NCI-H1092 treated with DMSO at 0.1 percent for 48 hours (cell line): ENCODE data around the gene BLVRB.
A peak's percentile ranks its signal among the peaks of the same experiment; 100 is the strongest.
"Not testable (repeated sequence)": the region's sequence is repeated elsewhere in the genome, so short reads cannot be mapped to it uniquely, and the experiment has no call there.

Experiments used
- DNase-seq: peaks from one replicate; lab custom pipeline; 2025; lab: John Stamatoyannopoulos, UW

BLVRB gene

DNA sequence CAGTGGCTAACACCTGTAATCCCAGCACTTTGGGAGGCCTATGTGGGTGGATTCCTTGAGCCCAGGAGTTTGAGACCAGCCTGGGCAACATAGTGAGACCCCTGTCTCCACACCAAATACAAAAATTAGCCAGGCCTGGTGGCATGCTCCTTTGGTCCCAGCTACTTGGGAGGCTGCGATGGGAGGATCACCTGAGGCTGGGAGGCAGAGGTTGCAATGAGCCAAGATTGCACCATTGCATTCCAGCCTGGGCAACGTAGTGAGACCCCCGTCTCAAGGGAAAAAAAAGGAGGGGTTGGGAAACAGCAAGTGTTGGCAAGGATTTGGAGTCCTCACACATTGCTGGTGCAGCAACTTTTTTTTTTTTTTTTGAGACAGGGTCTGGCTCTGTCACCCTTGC, 20.5 kb upstream of the BLVRB start:
- no peak for DNase-seq

DNA sequence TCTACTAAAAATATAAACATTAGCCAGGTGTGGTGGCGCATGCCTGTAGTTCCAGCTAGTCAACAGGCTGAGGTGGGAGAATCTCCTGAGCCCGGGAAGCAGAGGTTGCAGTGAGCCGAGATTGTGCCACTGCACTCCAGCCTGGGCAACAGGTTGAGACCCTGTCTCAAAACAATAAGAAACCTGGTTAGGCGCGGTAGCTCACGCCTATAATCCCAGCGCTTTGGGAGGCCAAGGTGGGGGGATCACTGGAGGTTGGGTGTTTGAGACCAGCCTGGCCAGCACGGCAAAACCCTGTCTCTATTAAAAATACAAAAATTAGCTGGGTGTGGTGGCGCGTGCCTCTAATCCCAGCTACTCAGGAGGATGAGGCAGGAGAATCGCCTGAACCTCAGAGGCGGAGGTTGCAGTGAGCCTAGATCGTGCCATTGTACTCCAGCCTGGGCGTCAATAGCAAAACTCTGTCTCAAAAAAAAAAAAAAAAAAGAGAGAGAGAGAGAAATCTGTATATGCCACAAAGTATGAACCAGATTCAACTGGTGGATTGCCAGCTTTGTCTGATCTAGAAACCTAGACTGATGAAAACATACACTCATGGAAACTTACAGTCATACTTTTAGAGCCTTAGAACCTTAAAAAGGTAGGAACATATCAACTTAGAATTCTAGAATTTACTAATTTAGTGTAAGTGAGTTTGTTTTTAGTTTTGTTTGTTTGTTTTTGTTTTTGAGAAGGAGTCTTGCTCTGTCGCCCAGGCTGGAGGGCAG, 10.5 kb upstream of the BLVRB start:
- DNase-seq = not testable (repeated sequence)

DNA sequence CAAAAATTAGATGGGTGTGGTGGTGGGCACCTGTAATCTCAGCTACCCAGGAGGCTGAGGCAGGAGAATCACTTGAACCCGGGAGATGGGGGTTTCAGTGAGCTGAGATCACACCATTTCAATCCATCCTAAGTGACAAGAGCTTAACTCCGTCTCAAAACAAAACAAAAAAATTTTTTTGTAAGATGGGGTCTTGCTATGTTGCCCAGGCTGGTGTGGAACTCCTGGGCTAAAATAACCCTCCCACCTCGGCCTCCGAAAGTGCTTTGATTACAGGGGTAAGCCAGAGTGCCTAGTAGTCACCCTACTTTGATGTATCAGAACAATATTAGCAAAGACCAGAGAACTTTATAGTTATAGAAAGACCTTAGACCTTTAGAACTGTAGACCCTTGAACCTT, 9.2 kb upstream of the BLVRB start:
- no peak for DNase-seq

DNA sequence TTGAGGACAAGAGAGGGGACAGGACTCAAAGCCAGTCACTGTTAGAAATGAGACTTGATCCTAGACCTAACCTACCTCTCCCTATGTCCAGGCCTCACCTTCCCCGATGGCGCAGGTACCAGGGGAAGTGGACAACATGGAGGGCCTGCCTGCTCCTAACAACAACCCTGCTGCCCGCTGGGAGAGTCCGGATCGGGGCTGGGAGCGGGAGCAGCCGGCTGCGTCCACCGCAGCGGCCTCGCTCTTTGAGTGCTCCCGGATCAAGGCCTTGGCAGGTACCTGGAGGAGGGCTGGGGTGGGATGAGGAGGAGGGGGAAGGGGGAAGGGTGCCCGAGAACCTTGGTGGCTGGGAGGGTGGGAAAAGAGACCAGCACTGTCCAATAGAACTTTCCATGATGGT, 7.0 kb upstream of the BLVRB start:
- no peak for DNase-seq

DNA sequence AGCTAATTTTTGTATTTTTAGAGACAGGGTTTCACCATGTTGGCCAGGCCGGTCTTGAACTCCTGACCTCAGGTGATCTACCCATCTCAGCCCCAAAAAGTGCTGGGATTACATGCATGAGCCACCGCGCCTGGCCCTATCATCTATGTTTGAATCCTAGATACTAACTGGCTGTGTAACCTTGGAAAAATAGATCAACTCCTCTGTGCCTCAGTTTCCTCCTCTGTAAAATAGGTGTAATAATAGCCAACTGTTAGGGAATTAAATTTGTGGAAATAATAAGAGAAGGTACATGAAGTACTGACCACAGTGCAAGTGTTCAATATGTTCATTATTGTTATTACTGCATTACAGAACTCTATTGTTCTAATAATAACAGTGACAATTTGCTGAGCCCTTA, 5.6 kb upstream of the BLVRB start:
- no peak for DNase-seq

DNA sequence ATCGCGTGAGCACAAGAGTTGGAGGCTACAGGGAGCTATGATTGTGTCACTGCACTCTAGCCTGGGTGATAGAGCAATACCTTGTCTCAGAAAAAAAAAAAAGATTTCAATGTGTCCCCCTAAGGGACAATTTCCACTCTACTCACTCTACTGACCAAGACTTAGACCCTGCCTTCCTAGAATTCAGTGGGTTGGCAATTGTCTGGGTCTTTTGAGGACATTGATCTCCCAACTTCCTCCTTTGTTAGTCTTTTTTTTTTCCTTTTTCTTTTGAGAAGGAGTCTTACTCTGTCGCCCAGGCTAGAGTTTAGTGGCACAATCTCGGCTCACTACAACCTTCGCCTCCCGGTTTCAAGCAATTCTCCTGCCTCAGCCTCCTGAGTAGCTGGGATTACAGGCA, 3.5 kb upstream of the BLVRB start:
- no peak for DNase-seq

DNA sequence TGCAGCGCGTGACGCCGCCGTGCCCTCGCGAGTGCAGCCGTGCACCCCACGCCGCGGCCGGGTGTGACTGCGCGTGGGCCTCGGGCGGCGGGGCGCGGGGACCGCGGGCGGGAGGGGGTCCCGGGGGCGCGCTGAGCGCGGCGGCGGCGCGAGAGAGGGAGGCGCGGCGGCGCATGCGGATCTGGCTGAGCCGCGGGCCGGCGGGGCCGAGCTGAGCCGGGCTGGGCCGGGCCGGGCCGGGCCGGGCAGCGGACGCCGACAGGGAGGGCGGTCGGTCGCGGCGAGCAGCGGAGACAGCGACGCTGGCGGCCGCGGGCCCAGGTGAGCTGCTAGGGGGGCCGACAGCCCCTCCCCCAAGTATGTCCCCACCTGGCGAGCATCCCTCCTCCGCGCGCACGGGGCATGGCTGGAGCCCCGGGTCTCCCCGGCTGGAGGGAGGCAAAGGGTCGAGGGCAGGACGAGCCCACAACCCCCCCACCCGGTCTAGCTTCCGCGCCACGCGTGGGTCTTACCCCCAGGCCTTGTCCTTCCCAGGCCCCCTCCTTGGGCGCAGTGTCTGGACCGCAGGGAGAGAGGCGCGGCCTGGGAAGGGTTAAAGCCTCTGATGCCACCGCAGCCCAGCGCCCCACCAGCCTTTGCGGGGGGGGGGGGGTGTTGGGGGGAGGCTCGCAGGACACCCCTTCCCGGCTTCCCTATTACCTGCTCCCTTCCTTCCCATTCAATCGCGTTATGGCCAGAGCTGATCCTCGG, 1.6 kb upstream of the BLVRB start, which contains the start of gene SPTBN4:
Gene SPTBN4 (plus strand): TSS at position 17 of the 750 bp plus-strand sequence. CDS start 5,621 bp downstream, outside the sequence.
- DNase-seq = no peak

DNA sequence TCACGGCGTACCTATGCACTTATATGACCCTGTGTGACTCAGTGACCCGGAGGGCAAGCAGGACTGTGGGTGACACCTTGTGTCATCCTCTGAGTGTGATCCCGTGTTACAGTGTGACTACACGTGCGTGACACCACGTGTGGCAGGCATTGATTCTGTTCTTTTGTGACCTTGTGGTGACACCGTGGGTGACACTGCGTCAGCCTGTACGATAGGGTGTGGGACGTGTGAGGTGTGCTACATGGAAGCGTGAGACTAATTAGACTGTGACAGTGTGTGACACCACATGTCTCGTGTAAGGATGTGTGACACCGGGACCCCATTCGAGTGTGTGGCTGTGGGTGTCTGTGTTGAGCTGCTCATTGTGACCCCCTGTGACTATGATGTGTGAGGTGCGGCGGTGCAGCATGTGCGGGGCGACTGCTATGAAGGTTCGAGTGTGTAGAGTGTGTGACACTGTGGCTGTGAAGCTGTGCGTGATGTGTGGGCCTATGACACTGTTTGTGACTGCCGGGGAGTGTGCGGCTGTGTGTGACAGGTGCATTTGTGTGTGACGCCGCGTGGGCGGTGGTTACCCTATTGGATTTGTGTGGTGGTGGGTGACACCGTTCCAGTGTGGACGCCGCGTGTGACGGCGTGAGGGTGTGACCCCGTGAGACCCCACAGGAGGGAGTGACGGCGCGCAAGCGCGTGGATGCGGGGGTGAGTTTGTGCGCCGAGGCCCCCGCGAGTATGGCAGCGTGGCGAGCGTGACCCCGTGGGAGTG, 857 bp upstream of the BLVRB start:
- no peak for DNase-seq

DNA sequence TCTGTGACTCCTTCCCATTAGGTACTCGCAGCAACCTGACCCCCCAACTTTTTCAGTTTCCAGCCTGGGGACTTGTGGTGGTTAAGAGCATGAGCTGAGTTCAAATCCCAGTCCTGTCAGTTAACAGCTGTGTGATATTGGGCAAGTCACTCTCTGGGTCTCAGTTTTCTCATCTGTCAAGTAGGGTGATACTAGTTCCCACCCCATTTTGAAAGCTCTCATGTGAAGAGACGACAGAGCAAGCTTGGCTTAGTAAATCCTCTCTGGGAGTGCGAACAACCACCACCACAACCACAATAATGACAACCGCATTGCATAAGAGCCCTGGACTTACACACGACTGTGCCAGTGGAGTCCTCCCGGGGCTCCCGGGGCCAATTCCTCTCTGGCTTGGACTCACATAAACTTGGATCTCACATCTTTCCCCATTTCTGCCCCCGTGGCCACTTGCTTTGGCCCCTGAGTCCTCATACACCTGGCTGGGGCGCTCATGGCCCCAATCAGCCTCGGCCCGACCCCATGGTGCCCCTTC, 454 bp downstream of the BLVRB start:
- DNase-seq = no peak

DNA sequence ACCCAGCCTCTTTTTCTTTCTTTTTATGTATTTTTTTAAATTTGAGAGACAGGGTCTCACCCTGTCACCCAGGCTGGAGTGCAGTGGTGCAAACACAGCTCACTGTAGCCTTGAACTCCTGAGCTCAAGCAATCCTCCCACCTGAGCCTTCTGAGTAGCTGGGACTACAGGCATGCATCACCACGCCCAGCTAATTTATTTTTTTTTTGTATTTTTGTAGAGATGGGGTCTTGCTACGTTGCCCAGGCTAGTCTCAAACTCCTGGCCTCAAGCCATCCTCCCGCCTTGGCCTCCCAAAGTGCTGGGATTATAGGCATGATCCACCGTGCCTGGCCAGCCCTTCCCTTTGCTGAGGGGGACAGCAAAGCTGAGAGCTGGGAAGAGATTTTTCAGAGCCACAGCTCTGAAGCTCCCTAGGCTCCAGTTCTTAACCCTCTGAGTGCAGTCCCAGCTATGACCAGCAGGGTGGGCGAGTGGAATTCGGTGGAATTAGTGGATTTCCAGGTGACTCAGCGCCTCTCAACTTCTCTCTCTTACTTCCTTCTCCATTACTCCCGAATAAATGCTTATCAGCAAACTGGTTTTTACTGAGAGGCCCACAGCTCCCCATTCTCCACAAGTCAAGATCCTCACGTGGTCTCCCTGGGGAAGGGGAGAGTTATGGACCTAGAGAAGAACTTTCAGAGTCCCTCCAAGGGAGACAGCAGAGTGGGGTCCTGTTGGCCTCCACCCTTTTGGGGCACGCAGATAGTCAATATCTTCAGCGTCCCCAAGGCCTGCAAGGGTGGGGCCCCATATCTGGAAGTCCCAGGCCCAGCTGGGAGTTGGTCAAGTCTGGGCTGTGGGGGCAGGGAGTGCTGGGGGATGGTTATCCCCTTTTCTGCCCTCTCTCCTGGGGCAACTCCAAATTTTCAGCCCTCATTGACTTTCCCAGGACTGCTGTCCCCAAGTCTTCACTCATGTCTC, 1.2 kb downstream of the BLVRB start:
- peak; percentile 29 for DNase-seq

DNA sequence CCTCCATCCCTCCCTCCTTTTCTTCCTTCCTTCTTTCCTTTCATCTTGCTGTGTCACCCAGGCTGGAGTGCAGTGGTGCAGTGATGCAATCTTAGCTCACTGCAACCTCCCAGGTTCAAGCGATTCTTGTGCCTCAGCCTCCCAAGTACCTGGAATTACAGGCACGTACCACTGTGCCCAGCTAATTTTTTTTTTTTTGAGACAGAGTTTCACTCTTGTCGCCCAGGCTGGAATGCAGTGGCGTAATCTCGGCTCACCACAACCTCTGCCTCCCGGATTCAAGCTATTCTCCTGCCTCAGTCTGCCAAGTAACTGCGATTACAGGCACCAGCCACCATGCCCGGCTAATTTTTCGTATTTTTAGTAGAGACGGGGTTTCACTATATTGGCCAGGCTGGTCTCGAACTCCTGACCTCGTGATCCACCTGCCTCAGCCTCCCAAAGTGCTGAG, 1.9 kb downstream of the BLVRB start:
- not testable (repeated sequence) for DNase-seq

DNA sequence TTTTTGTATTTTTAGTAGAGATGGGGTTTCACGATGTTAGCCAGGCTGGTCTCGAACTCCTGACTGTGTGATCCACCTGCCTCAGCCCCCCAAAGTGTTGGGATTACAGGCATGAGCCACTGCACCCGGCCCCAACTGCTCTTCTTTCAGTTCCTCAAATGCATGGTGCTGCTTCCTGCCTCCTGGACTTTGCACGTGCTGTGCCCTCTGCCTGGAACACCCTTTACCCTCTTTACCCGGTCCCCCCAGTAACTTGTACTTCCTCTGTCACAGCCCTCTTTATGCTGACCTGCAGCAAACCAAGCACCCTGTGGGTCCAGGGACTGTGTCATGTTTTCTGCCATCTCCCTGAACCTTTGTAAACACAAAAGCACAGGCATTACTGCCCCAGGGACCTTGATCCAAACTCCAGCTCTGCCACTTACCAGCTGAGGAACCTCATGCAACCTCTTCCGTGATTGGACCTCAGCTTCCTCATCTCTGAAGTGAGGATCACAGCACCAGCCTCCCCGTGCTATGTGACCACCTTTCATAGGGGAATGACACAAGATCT, 3.8 kb downstream of the BLVRB start:
- DNase-seq = no peak

DNA sequence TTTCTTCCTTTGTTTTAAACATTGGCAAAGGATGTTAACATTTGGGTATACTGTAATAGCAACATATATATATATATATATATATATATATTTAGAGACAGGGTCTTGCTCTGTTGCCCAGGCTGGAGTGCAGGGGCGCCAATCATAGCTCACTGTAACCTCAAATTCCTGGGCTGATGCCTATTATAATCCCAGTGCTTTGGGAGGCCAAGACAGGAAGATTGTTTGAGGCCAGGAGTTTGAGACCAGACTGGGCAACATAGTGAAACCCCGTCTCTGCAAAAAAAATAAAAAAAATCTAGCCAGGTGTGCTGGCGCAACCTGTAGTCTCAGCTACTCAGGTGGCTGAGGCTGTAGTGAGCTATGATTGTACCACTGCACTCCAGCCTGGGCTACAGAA, 5.4 kb downstream of the BLVRB start:
- no peak for DNase-seq

DNA sequence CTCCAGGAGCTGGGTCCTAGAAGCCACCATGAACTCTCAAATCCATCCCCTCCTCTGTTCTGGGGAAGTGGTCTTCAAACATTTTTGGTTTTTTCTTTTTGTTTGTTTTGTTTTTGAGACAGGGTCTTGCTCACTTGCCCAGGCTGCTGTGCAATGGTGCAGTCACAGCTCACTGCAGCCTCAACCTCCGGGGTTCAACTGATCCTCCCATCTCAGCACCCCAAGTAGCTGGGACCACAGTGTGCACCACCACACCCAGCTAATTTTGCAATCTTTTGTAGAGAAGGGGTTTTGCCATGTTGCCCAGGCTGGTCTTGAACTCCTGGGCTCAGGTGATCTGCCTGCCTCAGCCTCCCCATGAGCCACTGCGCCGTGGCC, 7.0 kb downstream of the BLVRB start:
- DNase-seq = no peak

DNA sequence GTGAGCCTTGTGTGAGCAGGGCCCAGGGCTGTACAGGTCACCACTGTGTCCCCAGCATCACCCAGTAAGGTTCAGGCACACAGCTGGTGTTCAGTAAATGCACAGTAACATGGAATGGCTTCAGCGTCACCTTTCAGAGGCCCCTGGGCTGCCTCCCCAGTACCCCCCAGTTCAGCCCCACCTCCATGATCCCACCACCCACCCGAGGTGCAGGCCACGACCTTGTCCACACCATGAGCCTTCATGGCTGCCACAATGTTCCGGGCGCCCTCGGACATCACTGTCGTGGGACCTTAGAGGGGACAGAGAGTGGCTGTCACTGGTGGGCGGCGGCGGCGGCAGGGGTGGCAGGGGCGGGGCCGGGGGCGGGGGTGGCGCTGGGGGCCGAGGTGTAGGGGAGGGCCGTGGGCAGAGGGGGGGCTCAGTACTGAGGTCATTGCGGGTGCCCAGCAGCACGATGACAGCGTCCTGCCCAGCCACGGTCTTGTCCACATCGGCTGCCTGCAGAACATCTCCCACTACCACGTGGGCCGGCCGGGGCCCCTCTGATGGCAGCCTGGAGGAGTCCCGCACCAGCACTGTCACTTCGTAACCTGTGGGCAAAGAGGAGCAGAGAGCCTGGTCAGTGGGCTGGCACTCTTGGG, 7.5 kb downstream of the BLVRB start:
- no peak for DNase-seq

DNA sequence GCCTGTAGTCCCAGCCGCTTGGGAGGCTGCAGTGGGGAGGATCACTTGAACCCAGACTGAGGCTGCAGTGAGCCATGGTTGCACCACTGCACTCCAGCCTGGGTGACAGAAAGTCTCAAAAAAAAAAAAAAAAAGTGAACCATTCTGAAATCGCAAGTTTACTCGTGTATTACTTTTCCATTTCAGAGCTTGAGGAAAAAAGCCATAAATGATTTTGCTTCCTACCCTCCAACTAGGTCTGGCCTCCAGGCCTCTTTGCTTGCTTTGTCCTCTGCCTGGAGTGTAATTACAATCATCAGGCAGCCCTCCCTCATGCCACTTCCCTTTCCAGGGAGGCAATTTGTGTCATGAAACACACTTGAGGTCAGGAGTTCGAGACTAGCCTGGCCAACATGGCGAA, 8.5 kb downstream of the BLVRB start:
- DNase-seq = no peak

DNA sequence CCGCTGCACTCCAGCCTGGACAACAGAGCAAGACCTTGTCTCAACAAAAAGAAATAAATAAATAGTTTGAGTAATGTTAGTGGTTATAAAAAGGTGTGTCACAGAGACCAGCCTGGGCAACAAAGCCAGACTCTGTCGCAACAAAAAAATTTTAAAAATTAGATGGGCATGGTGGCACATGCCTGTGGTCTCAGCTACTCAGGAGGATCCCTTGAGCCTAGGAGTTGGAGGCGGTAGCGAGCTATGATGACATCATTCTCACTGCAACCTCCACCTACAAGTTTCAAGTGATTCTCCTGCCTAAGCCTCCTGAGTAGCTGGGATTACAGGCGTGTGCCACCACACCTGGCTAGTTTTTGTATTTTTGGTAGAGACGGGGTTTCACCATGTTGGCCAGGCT, 11.6 kb downstream of the BLVRB start:
- not testable (repeated sequence) for DNase-seq

DNA sequence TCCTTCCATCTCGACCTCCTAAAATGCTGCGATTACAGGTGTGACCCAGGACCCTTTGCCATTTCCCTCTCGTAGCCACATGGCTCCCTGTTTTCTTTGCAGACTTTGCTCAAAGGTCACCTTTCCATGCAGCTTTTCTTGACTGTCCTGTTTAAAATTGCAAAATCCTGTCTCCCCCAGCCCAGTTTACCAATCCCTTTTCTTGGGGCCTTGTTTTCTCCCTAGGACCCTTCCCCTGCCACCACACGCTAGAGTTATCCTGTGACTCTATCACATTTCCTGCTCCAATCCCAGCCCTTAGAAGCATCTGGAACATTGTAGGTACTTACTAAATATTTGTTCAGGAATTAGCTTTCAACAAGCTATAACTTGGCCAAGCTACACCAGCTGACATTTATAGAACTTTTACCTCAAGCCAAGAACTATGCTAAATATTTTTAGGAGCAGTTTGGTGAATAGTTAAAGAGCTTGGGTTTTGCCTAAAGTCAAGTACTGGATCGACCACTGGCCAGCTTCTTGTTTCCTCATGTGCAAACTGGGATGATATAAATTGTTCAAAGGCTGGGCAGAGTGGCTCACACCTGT, 12.3 kb downstream of the BLVRB start:
- no peak for DNase-seq

DNA sequence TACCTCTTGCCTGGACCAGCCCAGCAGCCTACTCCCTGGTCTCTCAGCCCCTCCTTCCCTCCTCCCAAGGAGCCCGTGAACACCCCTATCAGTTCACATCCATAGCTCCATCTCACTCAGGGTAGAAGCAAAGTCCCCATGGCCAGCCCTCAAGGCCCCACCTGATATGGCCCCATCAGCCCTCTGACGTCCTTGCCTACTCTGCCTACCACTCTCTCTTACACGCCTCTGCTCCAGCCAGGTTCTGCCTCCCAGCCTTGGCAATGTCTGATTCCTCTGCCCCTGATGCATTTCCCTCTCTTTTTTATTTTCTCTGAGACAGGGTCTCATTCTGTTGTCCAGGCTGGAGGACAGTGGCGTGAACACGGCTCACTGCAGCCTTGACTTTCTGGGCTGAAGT, 13.5 kb downstream of the BLVRB start:
- DNase-seq = no peak

DNA sequence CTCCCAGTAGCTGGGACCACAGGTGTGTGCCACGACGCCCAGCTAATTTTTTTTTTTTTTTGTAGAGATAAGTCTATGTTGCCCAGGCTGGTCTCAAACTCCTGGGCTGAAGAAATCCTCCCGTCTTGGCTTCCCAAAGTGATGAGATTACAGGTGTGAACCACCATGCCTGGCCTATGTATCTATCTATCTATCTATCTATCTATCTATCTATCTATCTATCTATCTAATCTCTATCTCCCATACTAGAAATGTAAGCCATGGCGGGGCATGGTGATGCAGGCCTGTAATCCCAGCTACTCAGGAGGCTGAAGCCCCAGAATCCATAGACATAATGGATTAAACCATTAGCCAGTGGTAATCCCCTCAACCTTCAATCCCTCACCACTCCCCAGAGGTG, 14.9 kb downstream of the BLVRB start:
- no peak for DNase-seq
